Thymus (tissue), 11 donors: ENCODE data around the gene CXCL1. TPM values are rescaled to one million over a fixed set of nuclear protein-coding genes. Genes with fewer than 3 reads are reported as not detected.

ENCODE experiments used
- DNase-seq, 9 donors: peaks; one replicate each; pipeline ENCODE4 v3.0.0-alpha.2; 2013; ENCODE audit warnings: low spot score in 9 of 9, low read depth in 6 of 9, missing footprints in 1 of 9
- H3K27ac ChIP-seq, 2 donors: one replicate each; pipeline ENCODE4 v1.5.1; 2013; ENCODE audit warnings: control low read depth in 1 of 2, low read depth in 1 of 2, low read length in 1 of 2, mild to moderate bottlenecking in 1 of 2, moderate library complexity in 1 of 2
- H3K27me3 ChIP-seq, 2 donors: one replicate each; pipeline ENCODE4 v1.5.1; 2013; ENCODE audit warnings: low read length in 1 of 2; ENCODE audit not compliant: control insufficient read depth in 2 of 2, insufficient read depth in 1 of 2
- H3K36me3 ChIP-seq, 2 donors: one replicate each; pipeline ENCODE4 v1.5.1; 2013; ENCODE audit warnings: low read length in 1 of 2, mild to moderate bottlenecking in 1 of 2, moderate library complexity in 1 of 2; ENCODE audit not compliant: control insufficient read depth in 2 of 2, insufficient read depth in 2 of 2
- H3K4me1 ChIP-seq, 2 donors: one replicate each; pipeline ENCODE4 v1.5.1; 2013; ENCODE audit warnings: low read length in 2 of 2; ENCODE audit not compliant: control insufficient read depth in 2 of 2, insufficient read depth in 2 of 2
- H3K4me3 ChIP-seq, 2 donors: one replicate each; pipeline ENCODE4 v1.5.1; 2013; ENCODE audit warnings: low read length in 2 of 2, control low read depth in 1 of 2, mild to moderate bottlenecking in 1 of 2
- H3K9me3 ChIP-seq, 2 donors: one replicate each; pipeline ENCODE4 v1.5.1; 2013; ENCODE audit warnings: low read length in 1 of 2, mild to moderate bottlenecking in 1 of 2; ENCODE audit not compliant: control insufficient read depth in 2 of 2, insufficient read depth in 1 of 2
- WGBS: extraction: QIAGEN DNeasy Blood & Tissue Kit; methylation state at CpG from one replicate; pipeline ENCODE4 v1.1.7; 2013; 5-methylcytosine and 5-hydroxymethylcytosine counted together
- polyA plus RNA-seq: library from polyadenylated mRNA; stranded (reverse); fragments of 200-250 nt; gene quantifications from one replicate; pipeline ENCODE4 v1.2.3, GENCODE V29; 2013
- total RNA-seq: library from RNA; stranded (reverse); fragments of 120-200 nt; gene quantifications from one replicate; pipeline ENCODE4 v1.2.4, GENCODE V29; 2013
- donor health status: healthy.

The CXCL1 gene
- total and polyA plus RNA-seq, 2 donors: 0.57 to 37.7 TPM

DNA sequence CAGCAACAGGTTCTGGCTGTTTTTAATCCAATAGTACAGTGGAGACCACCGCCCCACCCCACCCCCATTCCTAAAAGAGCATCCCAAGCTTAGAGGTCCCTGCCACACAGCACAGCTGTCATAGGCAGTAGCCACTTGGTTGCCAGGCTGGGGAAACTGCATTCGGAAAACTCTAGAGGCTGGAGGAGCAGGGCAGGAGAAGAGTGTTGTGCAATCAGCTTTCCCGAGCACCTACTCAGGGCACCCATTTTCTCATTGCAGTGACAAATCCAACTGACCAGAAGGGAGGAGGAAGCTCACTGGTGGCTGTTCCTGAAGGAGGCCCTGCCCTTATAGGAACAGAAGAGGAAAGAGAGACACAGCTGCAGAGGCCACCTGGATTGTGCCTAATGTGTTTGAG lies 1.1 kb downstream of the CXCL1 start:
- 97% methylated on average over 3 of the region's 3 CpGs for WGBS
- DNase-seq: no peak
- Histone ChIP-seq H3K36me3 (no peaks in the 10 kb centered on the region), H3K4me3 (no peak overlapping the region), H3K4me1 (peaks cover 0 to 10% of the 10 kb centered on the region in 2 donors), H3K27ac (no peak overlapping the region), H3K9me3 (no peaks in the 10 kb centered on the region), H3K27me3 (peaks cover 0 to 26% of the 10 kb centered on the region in 2 donors)

DNA sequence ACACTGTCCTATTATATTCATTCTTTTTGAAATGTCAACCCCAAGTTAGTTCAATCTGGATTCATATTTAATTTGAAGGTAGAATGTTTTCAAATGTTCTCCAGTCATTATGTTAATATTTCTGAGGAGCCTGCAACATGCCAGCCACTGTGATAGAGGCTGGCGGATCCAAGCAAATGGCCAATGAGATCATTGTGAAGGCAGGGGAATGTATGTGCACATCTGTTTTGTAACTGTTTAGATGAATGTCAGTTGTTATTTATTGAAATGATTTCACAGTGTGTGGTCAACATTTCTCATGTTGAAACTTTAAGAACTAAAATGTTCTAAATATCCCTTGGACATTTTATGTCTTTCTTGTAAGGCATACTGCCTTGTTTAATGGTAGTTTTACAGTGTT lies 1.6 kb downstream of the CXCL1 start:
- H3K4me1 ChIP-seq: peaks cover 0 to 10% of the 10 kb centered on the region in 2 donors
- H3K4me3 ChIP-seq: no peak overlapping the region
- WGBS: 100% methylated on average over 1 of the region's 1 CpG

DNA sequence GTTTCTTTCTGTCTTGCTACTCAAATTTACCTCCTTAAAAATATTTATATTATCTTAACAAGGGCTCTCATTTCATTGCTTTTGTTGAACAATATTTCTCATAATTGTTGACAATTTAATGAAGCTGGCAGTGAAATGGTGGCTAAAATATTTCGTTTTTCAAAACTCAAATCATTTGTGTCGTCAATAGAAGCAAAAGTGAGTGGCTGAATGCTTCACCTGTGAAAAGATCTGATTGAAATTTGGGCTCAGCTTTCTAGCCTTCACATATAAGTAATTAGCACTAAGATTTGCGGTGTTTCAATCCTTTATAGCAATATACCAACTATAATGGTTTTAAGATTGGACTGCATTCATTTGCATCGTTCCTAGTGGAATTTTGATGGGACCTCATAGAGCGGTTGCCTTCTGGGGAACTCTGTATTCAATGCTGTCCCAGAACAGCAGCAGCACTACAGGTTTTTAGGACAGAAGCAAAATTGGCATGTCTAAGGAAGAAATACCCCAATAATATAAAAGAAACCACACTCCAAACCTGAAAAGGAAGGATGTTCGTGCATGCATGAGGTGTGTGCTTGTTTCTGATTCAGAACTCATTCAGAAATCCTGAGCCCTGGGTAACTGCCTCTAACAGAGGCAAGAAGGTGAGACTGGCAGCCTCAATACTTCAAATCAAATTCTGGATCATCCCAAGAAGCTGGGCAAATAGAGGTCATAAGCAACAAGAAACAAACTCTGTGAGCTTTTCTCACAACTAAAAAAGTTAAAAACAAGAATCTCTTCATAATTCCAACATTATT lies 2.5 kb downstream of the CXCL1 start:
- no peak overlapping the region for H3K27ac ChIP-seq
- H3K4me3 ChIP-seq: no peak overlapping the region
- no peaks in the 10 kb centered on the region for H3K36me3 ChIP-seq
- peaks cover 0 to 10% of the 10 kb centered on the region in 2 donors for H3K4me1 ChIP-seq
- H3K27me3 ChIP-seq: peaks cover 0 to 26% of the 10 kb centered on the region in 2 donors
- no peak for DNase-seq
- no peaks in the 10 kb centered on the region for H3K9me3 ChIP-seq
- 90% methylated on average over 6 of the region's 6 CpGs for WGBS

More for the DNA sequence above, 1.6 kb downstream of the CXCL1 start:
- DNase-seq: no peak
- H3K9me3 ChIP-seq: no peaks in the 10 kb centered on the region
- H3K27me3 ChIP-seq: peaks cover 0 to 26% of the 10 kb centered on the region in 2 donors
- H3K27ac ChIP-seq: no peak overlapping the region
- no peaks in the 10 kb centered on the region for H3K36me3 ChIP-seq

DNA sequence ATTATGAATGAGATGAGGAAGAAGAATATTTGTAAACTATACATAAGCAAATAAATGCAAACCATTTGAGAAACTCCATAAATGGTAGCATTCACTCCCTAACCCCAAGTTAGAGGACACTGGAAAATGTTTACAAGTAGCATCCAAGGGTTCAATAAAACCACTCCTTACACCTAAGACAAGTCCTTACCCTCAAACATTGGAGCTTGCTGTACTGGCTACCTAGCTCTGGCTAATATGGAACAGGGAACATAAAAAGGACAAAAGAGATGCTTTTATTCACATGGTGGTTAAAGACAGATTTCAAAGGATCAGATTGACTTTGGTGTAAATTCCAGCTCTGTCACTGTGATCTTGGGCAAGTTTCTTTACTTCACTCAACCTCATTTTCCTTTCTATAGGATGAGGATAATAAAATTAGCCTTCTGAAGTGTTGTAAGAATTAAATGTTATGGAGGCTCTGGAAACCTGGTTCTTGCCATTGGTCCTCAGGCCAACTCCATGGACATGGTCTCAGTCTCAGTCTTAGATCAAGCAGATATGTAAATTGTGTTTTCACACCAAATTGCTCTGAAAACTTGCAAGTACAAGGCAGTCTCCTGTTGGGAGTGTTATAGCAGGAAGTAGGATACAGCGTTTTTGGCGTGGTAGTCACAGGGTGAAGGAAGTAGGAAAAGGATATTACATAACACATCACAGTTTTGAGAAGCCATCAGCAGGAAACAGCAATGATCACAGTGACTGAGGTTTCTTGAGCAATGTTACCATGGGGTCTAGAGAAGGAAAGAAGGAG lies 3.3 kb downstream of the CXCL1 start:
- Histone ChIP-seq H3K27ac (no peak overlapping the region), H3K4me1 (peaks cover 0 to 10% of the 10 kb centered on the region in 2 donors), H3K36me3 (no peaks in the 10 kb centered on the region), H3K9me3 (no peaks in the 10 kb centered on the region), H3K27me3 (peaks cover 0 to 26% of the 10 kb centered on the region in 2 donors), H3K4me3 (no peak overlapping the region)
- WGBS: 21% methylated on average over 2 of the region's 2 CpGs
- no peak for DNase-seq

DNA sequence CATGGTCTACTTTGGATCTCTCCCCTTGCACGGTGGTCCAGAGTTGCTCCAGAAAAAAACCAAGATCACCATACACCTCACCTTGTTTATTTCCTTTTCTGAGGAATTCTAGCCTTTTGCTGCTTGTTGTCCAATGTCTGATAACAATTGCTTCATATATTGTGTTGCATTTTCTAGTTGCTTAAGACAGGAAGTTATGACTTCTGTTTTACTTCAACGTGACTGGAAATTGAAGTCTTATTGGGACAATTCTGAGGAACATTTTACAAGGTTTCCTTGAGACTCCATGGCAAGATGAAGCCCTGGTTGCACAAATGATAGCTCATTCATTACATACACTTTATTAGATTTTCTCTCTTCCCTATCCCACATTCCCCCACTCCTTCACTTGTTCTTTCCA lies 5.2 kb downstream of the CXCL1 start:
- H3K27ac ChIP-seq: no peak overlapping the region
- 86% methylated on average over 2 of the region's 2 CpGs for WGBS
- no peak overlapping the region for H3K4me3 ChIP-seq
- H3K9me3 ChIP-seq: no peaks in the 10 kb centered on the region
- peaks cover 0 to 11% of the 10 kb centered on the region in 2 donors for H3K27me3 ChIP-seq
- DNase-seq: no peak
- H3K36me3 ChIP-seq: no peaks in the 10 kb centered on the region
- H3K4me1 ChIP-seq: peaks cover 0 to 3% of the 10 kb centered on the region in 2 donors

DNA sequence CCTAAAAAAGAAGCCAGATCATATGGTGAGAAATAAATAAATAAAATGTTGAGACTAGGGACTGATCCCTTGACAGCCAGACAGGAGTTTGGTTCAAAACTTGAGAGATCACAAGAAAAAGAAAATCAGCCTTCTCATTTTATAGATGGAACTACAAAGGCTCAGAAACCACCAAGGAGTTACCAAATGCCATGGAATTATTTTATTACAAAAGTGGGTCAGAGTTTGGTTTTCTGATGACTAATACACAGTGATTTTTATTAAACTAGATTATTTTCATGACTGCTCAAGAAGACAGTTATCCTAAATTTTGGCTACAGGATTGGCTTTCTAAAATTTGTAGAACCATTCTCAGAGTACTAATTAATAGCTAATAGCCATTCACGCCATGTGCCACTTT lies 6.2 kb downstream of the CXCL1 start:
- peaks cover 0 to under 1% of the 10 kb centered on the region in 2 donors for H3K27me3 ChIP-seq
- WGBS: 100% methylated on average over 1 of the region's 1 CpG
- no peak for DNase-seq
- no peaks in the 10 kb centered on the region for H3K4me1 ChIP-seq
- no peaks in the 10 kb centered on the region for H3K9me3 ChIP-seq
- H3K36me3 ChIP-seq: no peaks in the 10 kb centered on the region
- H3K4me3 ChIP-seq: no peak overlapping the region
- H3K27ac ChIP-seq: no peak overlapping the region

DNA sequence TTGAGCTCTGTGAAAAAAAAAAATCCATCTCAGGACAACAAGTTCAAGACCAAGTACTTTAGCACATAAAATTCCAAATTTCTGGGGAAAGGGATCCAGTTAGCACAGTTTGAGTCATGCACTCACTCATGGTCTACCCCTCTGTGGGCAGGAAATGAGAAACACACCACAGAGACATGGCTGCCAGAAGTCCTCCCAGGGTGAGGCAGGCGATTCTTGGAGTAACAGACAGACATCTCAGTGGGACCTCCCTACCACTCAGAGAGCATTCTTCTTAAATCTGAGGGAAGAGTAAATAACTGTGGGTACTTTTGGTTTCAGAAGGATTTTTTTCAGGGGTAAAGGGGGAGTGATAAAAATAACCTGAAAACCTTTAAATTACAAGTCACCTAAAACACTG lies 14.1 kb downstream of the CXCL1 start:
- no peak overlapping the region for H3K4me3 ChIP-seq
- H3K27me3 ChIP-seq: no peaks in the 10 kb centered on the region
- H3K36me3 ChIP-seq: no peaks in the 10 kb centered on the region
- H3K9me3 ChIP-seq: no peaks in the 10 kb centered on the region
- WGBS: 59% methylated on average over 1 of the region's 1 CpG
- no peak overlapping the region for H3K27ac ChIP-seq
- H3K4me1 ChIP-seq: no peaks in the 10 kb centered on the region
- peak in 1 of 9 donors; percentile 35 for DNase-seq

DNA sequence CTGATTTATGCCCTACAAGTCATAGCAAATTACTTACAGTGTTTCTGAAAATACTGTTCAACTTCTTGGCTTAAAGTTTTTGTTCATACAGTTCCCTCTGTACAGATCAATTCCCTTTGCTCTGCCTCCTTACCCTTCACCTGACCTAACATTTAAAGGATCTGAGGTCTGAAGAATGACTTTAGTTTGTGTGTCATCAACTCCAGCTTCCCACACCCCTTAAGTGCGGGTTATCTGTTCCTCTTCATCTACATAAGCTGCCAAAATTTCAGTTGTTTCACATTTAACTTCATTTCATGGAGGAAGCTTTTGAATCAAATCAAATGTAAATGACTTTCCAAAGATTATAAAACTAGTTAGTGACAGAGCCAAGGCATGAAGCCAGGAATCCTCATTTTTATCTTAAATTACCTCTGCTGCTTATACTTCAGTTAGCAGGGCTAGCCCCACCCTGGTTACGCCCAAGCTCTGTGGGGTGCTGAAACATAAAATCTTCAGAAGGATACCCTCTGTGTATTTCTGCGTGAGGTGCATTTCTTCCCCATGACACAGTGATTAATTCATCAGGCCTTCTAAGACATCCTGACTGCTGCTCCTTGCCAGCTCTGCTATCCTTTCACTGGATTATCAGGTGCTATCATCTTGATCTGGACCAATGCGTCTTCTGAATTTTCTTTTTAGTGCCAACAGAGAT lies 16.5 kb downstream of the CXCL1 start:
- H3K27me3 ChIP-seq: no peaks in the 10 kb centered on the region
- H3K27ac ChIP-seq: no peak overlapping the region
- H3K9me3 ChIP-seq: no peaks in the 10 kb centered on the region
- H3K4me3 ChIP-seq: no peak overlapping the region
- 93% methylated on average over 4 of the region's 4 CpGs for WGBS
- DNase-seq: no peak
- no peaks in the 10 kb centered on the region for H3K36me3 ChIP-seq
- no peaks in the 10 kb centered on the region for H3K4me1 ChIP-seq

DNA sequence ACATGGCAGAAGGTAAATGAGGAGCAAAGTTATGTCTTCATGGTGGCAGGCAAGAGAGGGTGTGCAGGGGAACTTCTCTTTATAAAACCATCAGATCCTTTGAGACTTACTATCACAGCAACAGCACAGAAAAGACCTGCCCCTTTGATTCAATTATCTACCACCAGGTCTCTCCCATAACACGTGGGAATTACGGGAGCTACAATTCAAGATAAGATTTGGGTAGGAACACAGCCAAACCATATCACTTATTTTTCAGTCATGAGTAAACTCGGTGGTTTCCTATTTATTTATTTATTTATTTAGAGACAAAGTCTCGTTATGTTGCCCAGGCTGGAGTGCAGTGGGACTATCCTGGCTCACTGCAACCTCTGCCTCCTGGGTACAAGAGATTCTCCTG lies 22.1 kb downstream of the CXCL1 start:
- Histone ChIP-seq H3K4me3 (no peak overlapping the region), H3K9me3 (no peaks in the 10 kb centered on the region), H3K27me3 (no peaks in the 10 kb centered on the region), H3K27ac (no peak overlapping the region), H3K4me1 (no peaks in the 10 kb centered on the region), H3K36me3 (no peaks in the 10 kb centered on the region)
- DNase-seq: no peak
- WGBS: 82% methylated on average over 4 of the region's 4 CpGs
